PC-3 (cell line): ENCODE results near the gene RSAD2. TPM values are rescaled to one million over a fixed set of nuclear protein-coding genes. Genes with fewer than 3 reads are reported as not detected.
A peak's percentile ranks its signal among the peaks of the same experiment; 100 is the strongest.

Source experiments
- ATAC-seq: fragments of 200-7000 bp; cut with Tn5 transposase; 2 replicates; pipeline ENCODE4 v1.9.1; 2020; ENCODE audit warnings: mild to moderate bottlenecking, moderate library complexity
- BruUV-seq: library from RNA; stranded (reverse); fragments of 400-500 nt; replicated peaks from 2 replicates; lab custom pipeline; 2021; lab: Mats Ljungman, UMichigan
- CTCF ChIA-PET: fragments of 300-600 bp; sonication (Branson Sonifier 250); formaldehyde crosslinking; loops from one replicate; lab custom pipeline; 2022; ENCODE audit warnings: antibody characterized with exemption; lab: Charles Lee
- POLR2A ChIA-PET: fragments of 300-600 bp; sonication (Branson Sonifier 250); formaldehyde crosslinking; loops from one replicate; lab custom pipeline; 2022; ENCODE audit warnings: antibody characterized with exemption; ENCODE audit not compliant: unreplicated experiment; lab: Charles Lee
- DNase-seq: peaks from one replicate; pipeline ENCODE4 v3.0.0-alpha.2; 2015
- H2AFZ ChIP-seq: fragments of 300-600 bp; sonication (generic); 2 replicates; pipeline ENCODE4 v1.6.0; 2016; ENCODE audit warnings: antibody characterized with exemption, low read length
- H3F3A ChIP-seq: fragments of 300-600 bp; sonication (generic); one replicate; pipeline ENCODE4 v1.6.0; 2017; ENCODE audit warnings: antibody characterized with exemption, low read length, control low read depth, mild to moderate bottlenecking; ENCODE audit not compliant: unreplicated experiment
- H3K27ac ChIP-seq: fragments of 300-600 bp; sonication (generic); 2 replicates; pipeline ENCODE4 v1.5.1; 2016; ENCODE audit warnings: mild to moderate bottlenecking, low read length
- H3K27me3 ChIP-seq: fragments of 300-600 bp; sonication (generic); 2 replicates; pipeline ENCODE4 v1.6.1; 2016; ENCODE audit warnings: low read length, mixed read lengths
- H3K36me3 ChIP-seq: fragments of 300-600 bp; sonication (generic); 2 replicates; pipeline ENCODE4 v1.6.1; 2016; ENCODE audit warnings: low read depth, mixed run types, low read length, mixed read lengths
- H3K4me1 ChIP-seq: fragments of 300-600 bp; sonication (generic); 2 replicates; pipeline ENCODE4 v1.5.1; 2016; ENCODE audit warnings: low read length; ENCODE audit not compliant: insufficient read depth
- H3K4me2 ChIP-seq: fragments of 300-600 bp; sonication (generic); 2 replicates; pipeline ENCODE4 v1.6.0; 2016; ENCODE audit warnings: low read length
- H3K4me3 ChIP-seq: fragments of 300-600 bp; sonication (generic); 2 replicates; pipeline ENCODE4 v1.5.1; 2016; ENCODE audit warnings: mild to moderate bottlenecking, low read length, mixed read lengths
- H3K79me2 ChIP-seq: fragments of 300-600 bp; sonication (generic); 2 replicates; pipeline ENCODE4 v1.6.1; 2017; ENCODE audit warnings: low read length, mixed read lengths
- H3K9ac ChIP-seq: fragments of 300-600 bp; sonication (generic); 2 replicates; pipeline ENCODE4 v1.6.0; 2016; ENCODE audit warnings: mild to moderate bottlenecking, low read length
- H3K9me2 ChIP-seq: fragments of 300-600 bp; sonication (generic); replicated peaks from 2 replicates; pipeline ENCODE4 v1.6.1; 2016; ENCODE audit warnings: mixed run types, low read length, mixed read lengths
- H3K9me3 ChIP-seq: fragments of 300-600 bp; sonication (generic); 2 replicates; pipeline ENCODE4 v1.6.1; 2016; ENCODE audit warnings: low read length, mixed read lengths
- H4K20me1 ChIP-seq: fragments of 300-600 bp; sonication (generic); 2 replicates; pipeline ENCODE4 v1.6.1; 2016; ENCODE audit warnings: low read length, mixed read lengths
- CTCF ChIP-seq: fragments of 300-600 bp; sonication (generic); conservative IDR thresholded peaks from 2 replicates; pipeline ENCODE4 v1.5.1; 2017; ENCODE audit warnings: antibody characterized with exemption, low read depth, mild to moderate bottlenecking, low read length
- EZH2 ChIP-seq: fragments of 300-600 bp; sonication (generic); IDR thresholded peaks from one replicate; pipeline ENCODE4 v1.6.1; 2017; ENCODE audit warnings: antibody characterized with exemption, mild to moderate bottlenecking, low read length; ENCODE audit not compliant: unreplicated experiment
- EZH2phosphoT487 ChIP-seq: fragments of 300-600 bp; sonication (generic); IDR thresholded peaks from 2 replicates; pipeline ENCODE4 v1.6.1; 2018; ENCODE audit warnings: mild to moderate bottlenecking, antibody characterized with exemption, low read length, borderline replicate concordance
- intact Hi-C: fragments of 100-400 bp; cut with micrococcal nuclease; formaldehyde crosslinking; loops from 2 replicates; pipeline ENCODE4 v1.9.0; 2023
- total RNA-seq: library from RNA; depleted of rRNA; stranded (reverse); fragments of >200 nt; gene quantifications from 2 replicates; pipeline ENCODE4 v1.2.3, GENCODE V29; 2014

RSAD2 gene
- total RNA-seq, 1 experiment from 2014 or later, result 2.1 TPM

GRCh38 chr2:6881516-6881915 is 3.9 kb downstream of the RSAD2 start:
- Histone ChIP-seq H4K20me1 (no peaks in the 10 kb centered on the region), H3K9me3 (no peaks in the 10 kb centered on the region), H3K27me3 (0 out of 2 replicates have a peak, but pooled peaks cover 4% of the 10 kb centered on the region), H3K9ac (no peak overlapping the region), H3K9me2 (no peaks in the 10 kb centered on the region), H3K4me1 (peaks cover 5% of the 10 kb centered on the region; the same call in 1 of the 2 replicates), H3K27ac (no peak overlapping the region), H3F3A (no peaks in the 10 kb centered on the region), H3K36me3 (no peaks in the 10 kb centered on the region), H2AFZ (no peak overlapping the region), H3K4me2 (no peak overlapping the region), H3K79me2 (no peaks in the 10 kb centered on the region), H3K4me3 (no peak overlapping the region)
- ChIA-PET POLR2A (no interaction called here), CTCF (no interaction called here)
- DNase-seq (no peak), ATAC-seq (no peak)
- no peak for TF ChIP-seq CTCF
- TF ChIP-seq EZH2phosphoT487, result no peak
- no peak for TF ChIP-seq EZH2
- BruUV-seq, result no TSS peak
- intact Hi-C loops, result no loop called here

- Histone ChIP-seq H3K36me3 (no peaks in the 10 kb centered on the region), H3K79me2 (no peaks in the 10 kb centered on the region), H2AFZ (no peak overlapping the region), H3K27me3 (0 out of 2 replicates have a peak, but pooled peaks cover 4% of the 10 kb centered on the region), H3K9me3 (no peaks in the 10 kb centered on the region), H3K9me2 (no peaks in the 10 kb centered on the region), H3K4me3 (no peak overlapping the region), H3K27ac (no peak overlapping the region), H3F3A (no peaks in the 10 kb centered on the region), H3K9ac (no peak overlapping the region), H4K20me1 (no peaks in the 10 kb centered on the region), H3K4me2 (no peak overlapping the region), H3K4me1 (no peaks in the 10 kb centered on the region)
- POLR2A ChIA-PET, result no interaction called here
- ATAC-seq (peak; percentile 31; the same call in 1 of the 2 replicates), DNase-seq (no peak)
- intact Hi-C loops, result no loop called here
- no peak for TF ChIP-seq EZH2phosphoT487
- no peak for TF ChIP-seq CTCF
- no peak for TF ChIP-seq EZH2
- no TSS peak for BruUV-seq
- CTCF ChIA-PET, result no interaction called here
Measured at GRCh38 chr2:6883448-6884122, 6.0 kb downstream of the RSAD2 start.

- DNase-seq (no peak), ATAC-seq (no peak)
- H3K4me3 ChIP-seq, result no peak overlapping the region
- H3K4me1 ChIP-seq, result no peaks in the 10 kb centered on the region
- no peaks in the 10 kb centered on the region for H3K9me3 ChIP-seq
- H3K9me2 ChIP-seq, result no peaks in the 10 kb centered on the region
- no peaks in the 10 kb centered on the region for H3K36me3 ChIP-seq
- H3K4me2 ChIP-seq, result no peak overlapping the region
- BruUV-seq, result no TSS peak
- H4K20me1 ChIP-seq, result no peaks in the 10 kb centered on the region
- H3K27ac ChIP-seq, result no peak overlapping the region
- ChIA-PET POLR2A (no interaction called here), CTCF (no interaction called here)
- TF ChIP-seq EZH2phosphoT487 (no peak), CTCF (no peak), EZH2 (no peak)
- H3K9ac ChIP-seq, result no peak overlapping the region
- intact Hi-C loops, result no loop called here
- no peaks in the 10 kb centered on the region for H3K79me2 ChIP-seq
- H3F3A ChIP-seq, result no peaks in the 10 kb centered on the region
- 0 out of 2 replicates have a peak, but pooled peaks cover 4% of the 10 kb centered on the region for H3K27me3 ChIP-seq
- no peak overlapping the region for H2AFZ ChIP-seq
Measured at GRCh38 chr2:6885551-6885950, 8.0 kb downstream of the RSAD2 start.
